Ovary (tissue), 9 donors: Measurements from ENCODE around the gene ASB6. TPM values are rescaled to one million over a fixed set of nuclear protein-coding genes. Genes with fewer than 3 reads are reported as not detected.
"Not testable (repeated sequence)": the region's sequence is repeated elsewhere in the genome, so short reads cannot be mapped to it uniquely, and the experiment has no call there.

Experiments
- DNase-seq, 5 donors: peaks; one replicate each; pipeline ENCODE4 v3.0.0-alpha.2; 2019 to 2020
- H3K27ac ChIP-seq, 2 donors: fragments of 200-600 bp; one replicate each; pipeline versions ENCODE4 v1.5.1 to v1.8.0; 2019 to 2022
- H3K27me3 ChIP-seq: fragments of 200-600 bp; one replicate; pipeline ENCODE4 v1.8.0; 2022
- H3K36me3 ChIP-seq: fragments of 200-600 bp; sonication (generic); one replicate; pipeline ENCODE4 v1.5.1; 2019
- H3K4me1 ChIP-seq: one replicate; pipeline ENCODE4 v1.8.1; 2013; ENCODE audit warnings: mild to moderate bottlenecking, moderate library complexity; ENCODE audit not compliant: insufficient read depth
- H3K4me3 ChIP-seq: fragments of 200-600 bp; sonication (generic); one replicate; pipeline ENCODE4 v1.5.1; 2017
- H3K9me3 ChIP-seq, 2 donors: fragments of 200-600 bp in 1 of 2; sonication (generic) in 1 of 2; one replicate each; pipeline versions ENCODE4 v1.5.1 to v1.8.1; 2013 to 2019; ENCODE audit warnings: mild to moderate bottlenecking in 1 of 2, moderate library complexity in 1 of 2
- CTCF ChIP-seq, 3 donors: fragments of 450-650 bp in 2 of 3; fragments of 200-600 bp in 1 of 3; IDR thresholded peaks; one replicate each; pipeline versions ENCODE4 v1.5.1 to v1.8.0; 2016 to 2022; ENCODE audit warnings: antibody characterized with exemption in 3 of 3, mild to moderate bottlenecking in 1 of 3
- EP300 ChIP-seq: sonication (generic); formaldehyde crosslinking; IDR thresholded peaks from one replicate; pipeline ENCODE4 v1.6.1; 2017; ENCODE audit warnings: antibody characterized with exemption
- POLR2A ChIP-seq: fragments of 450-650 bp; IDR thresholded peaks from one replicate; pipeline ENCODE4 v1.6.1; 2017; ENCODE audit warnings: antibody characterized with exemption, mild to moderate bottlenecking, moderate library complexity
- WGBS, 3 donors: extraction: QIAGEN DNeasy Blood & Tissue Kit in 1 of 3; methylation state at CpG; one replicate each; pipeline versions ENCODE4 v1.1.5 to v1.1.7; 2013 to 2017; 5-methylcytosine and 5-hydroxymethylcytosine counted together
- intact Hi-C, 4 donors: fragments of 100-400 bp; cut with DNase I; formaldehyde crosslinking; loops; one replicate each; pipeline versions ENCODE4 v1.11.0 to v1.15.1; 2022 to 2023
- polyA plus RNA-seq, 2 donors: library from polyadenylated mRNA; stranded (reverse); fragments of 200-250 nt in 1 of 2; fragments of 350-450 nt in 1 of 2; fragmentation: Illumina TruSeq in 1 of 2; extraction: RNeasy Lipid Tissue Mini Kit (QIAGEN cat#74804) in 1 of 2; gene quantifications; one replicate each; pipeline ENCODE4 v1.2.3, GENCODE V29; 2013 to 2014
- total RNA-seq, 7 donors: library from RNA; depleted of rRNA in 2 of 7; stranded (reverse); fragments of >200 nt in 2 of 7; fragmentation: NEBNext Ultra II Directional in 3 of 7; extraction: Animal tissue kit (Norgen Biotek cat#: 25700) in 3 of 7; gene quantifications; one replicate each; pipeline versions ENCODE4 v1.1.0 to v1.2.4, GENCODE V29; 2016 to 2023
- donor health status: DM: no; HTN: no; CAD: no; lungs with moderate emphysema.
- donor health status: DM: no; HTN: no; CAD: no.
- donor health status: Bipolar disorder and iron deficiency.
- donor health status: DM: yes; HTN: yes; CAD: no.
- donor health status: DM: no; HTN: no; CAD: no.
- donor health status: DM: yes; HTN: yes; CAD: no.

ASB6 gene
- total and polyA plus RNA-seq, 9 donors: 6.3 to 20.1 (median 16.6) TPM

GRCh38 chr9:129595903-129596540, 45.9 kb downstream of the ASB6 start:
- Histone ChIP-seq H3K27ac (peak overlapping the region in 1 of 2 donors; percentile 86), H3K36me3 (no peaks in the 10 kb centered on the region), H3K27me3 (no peaks in the 10 kb centered on the region), H3K4me1 (peaks cover 5% of the 10 kb centered on the region), H3K4me3 (no peak overlapping the region), H3K9me3 (no peaks in the 10 kb centered on the region)
- TF ChIP-seq POLR2A (no peak), EP300 (no peak), CTCF (IDR thresholded peaks at IDR 0.05) (no peak)
- 72 to 86% (median 75%) methylated on average over 6 of the region's 6 CpGs for WGBS, 3 donors
- intact Hi-C loops: no loop called here
- DNase-seq: no peak

- Histone ChIP-seq H3K36me3 (no peaks in the 10 kb centered on the region), H3K4me1 (peaks cover 5% of the 10 kb centered on the region), H3K27ac (peak overlapping the region in 1 of 2 donors; percentile 86), H3K4me3 (no peak overlapping the region), H3K9me3 (no peaks in the 10 kb centered on the region), H3K27me3 (no peaks in the 10 kb centered on the region)
- intact Hi-C loops: no loop called here
- no peak for DNase-seq
- WGBS, 3 donors: 53 to 68% (median 62%) methylated on average over 5 of the region's 5 CpGs
- no peak for TF ChIP-seq POLR2A
- TF ChIP-seq CTCF (IDR thresholded peaks at IDR 0.05): no peak
- TF ChIP-seq EP300: no peak
These were observed 46.6 kb downstream of the ASB6 start for GRCh38 chr9:129595311-129595741.

- Histone ChIP-seq H3K9me3 (no peaks in the 10 kb centered on the region), H3K4me1 (peaks cover 5% of the 10 kb centered on the region), H3K4me3 (no peak overlapping the region), H3K36me3 (no peaks in the 10 kb centered on the region), H3K27me3 (no peaks in the 10 kb centered on the region), H3K27ac (peak overlapping the region in 1 of 2 donors; percentile 86)
- WGBS, 3 donors: 61 to 72% (median 67%) methylated on average over 7 of the region's 7 CpGs
- intact Hi-C loops: no loop called here
- no peak for TF ChIP-seq EP300
- TF ChIP-seq POLR2A: no peak
- TF ChIP-seq CTCF (IDR thresholded peaks at IDR 0.05): no peak
- no peak for DNase-seq
These were observed 47.3 kb downstream of the ASB6 start for GRCh38 chr9:129594632-129595031.

GRCh38 chr9:129592790-129593189, 49.2 kb downstream of the ASB6 start:
- H3K27me3 ChIP-seq, H3K9me3 ChIP-seq, DNase-seq, intact Hi-C loops, H3K4me3 ChIP-seq, H3K36me3 ChIP-seq, H3K4me1 ChIP-seq, H3K27ac ChIP-seq: not testable (repeated sequence)
- WGBS, 3 donors: 80 to 91% (median 87%) methylated on average over 10 of the region's 10 CpGs

- intact Hi-C loops: no loop called here
- Histone ChIP-seq H3K9me3 (no peaks in the 10 kb centered on the region), H3K36me3 (no peaks in the 10 kb centered on the region), H3K4me1 (peaks cover 3% of the 10 kb centered on the region), H3K27ac (no peak overlapping the region), H3K27me3 (no peaks in the 10 kb centered on the region), H3K4me3 (no peak overlapping the region)
- no peak for DNase-seq
- 89 to 90% (median 89%) methylated on average over 5 of the region's 5 CpGs for WGBS, 3 donors
- TF ChIP-seq POLR2A (no peak), EP300 (no peak), CTCF (IDR thresholded peaks at IDR 0.05) (no peak)
These were observed 50.0 kb downstream of the ASB6 start for GRCh38 chr9:129591916-129592315.
